Transverse colon (tissue), 3 donors: Measurements from ENCODE around the gene ANXA2R.
"Not testable (repeated sequence)": the region's sequence is repeated elsewhere in the genome, so short reads cannot be mapped to it uniquely, and the experiment has no call there.

Experiments
- CTCF ChIP-seq, 5 experiments: fragments of 200-600 bp in 3 of 5; fragments of 450-650 bp in 2 of 5; sonication (generic) in 3 of 5; IDR thresholded peaks; 1 replicate in 2 of 5; 2 replicates in 3 of 5; pipeline ENCODE4 v1.5.1; 2016 to 2017; ENCODE audit warnings: antibody characterized with exemption in 5 of 5, inconsistent platforms in 3 of 5, mild to moderate bottlenecking in 2 of 5, moderate library complexity in 1 of 5
- POLR2A ChIP-seq: fragments of 450-650 bp; IDR thresholded peaks from one replicate; pipeline ENCODE4 v1.6.1; 2016; ENCODE audit warnings: antibody characterized with exemption, mild to moderate bottlenecking, moderate library complexity

GRCh38 chr5:43055098-43055497, 15.0 kb upstream of the ANXA2R start:
- not testable (repeated sequence) for TF ChIP-seq CTCF (IDR thresholded peaks at IDR 0.05); POLR2A
